ENCODE data around the gene IPO5. TPM values are rescaled to one million over a fixed set of nuclear protein-coding genes. Genes with fewer than 3 reads are reported as not detected.

The IPO5 gene
- polyA plus RNA-seq = 25.3 TPM

DNA sequence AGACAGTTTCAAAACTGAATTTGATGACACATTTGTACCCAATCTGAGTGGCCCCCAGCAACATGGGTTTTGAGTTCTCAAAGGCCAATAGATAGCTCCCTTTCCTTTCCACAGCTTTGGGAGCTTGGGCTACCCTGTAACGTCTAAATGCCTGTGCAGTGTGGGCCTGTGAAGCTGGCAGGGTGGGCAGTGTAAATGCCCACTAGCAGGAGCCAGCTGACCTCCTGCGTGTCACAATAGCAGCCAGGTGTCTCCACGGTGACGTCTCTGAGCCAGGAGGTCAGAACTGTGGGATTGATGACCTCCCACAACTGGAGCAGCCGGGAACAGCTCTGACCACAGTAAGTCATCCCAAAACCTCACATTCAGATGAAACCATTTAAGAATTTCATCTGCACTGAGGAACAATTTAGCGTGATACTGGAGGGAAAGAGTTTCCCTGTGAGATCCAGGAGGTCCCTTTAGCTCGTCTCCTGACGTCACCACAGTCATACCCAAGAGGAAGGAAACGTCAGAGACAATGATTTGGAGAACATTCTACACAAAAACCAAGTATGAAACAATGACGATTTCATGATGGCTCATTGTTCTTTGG, at the start of gene IPO5:
Gene IPO5, plus strand, starts transcription at position 300 of the 595 bp plus-strand sequence. CDS start 23,022 bp downstream, outside the sequence.
- H3K36me3 Mint-ChIP-seq = peaks cover 3% of the 10 kb centered on the region
- H3K27me3 Mint-ChIP-seq = peaks cover 6% of the 10 kb centered on the region
- H3K9me3 Mint-ChIP-seq = peaks cover 0 to 3% (median 1%) of the 10 kb centered on the region in 3 donors
- peaks cover 2 to 5% (median 4%) of the 10 kb centered on the region in 3 donors for H3K4me1 Mint-ChIP-seq
- no peak within 1 kb of the TSS for H3K27ac Mint-ChIP-seq
- H3K4me3 Mint-ChIP-seq = no peak within 1 kb of the TSS

DNA sequence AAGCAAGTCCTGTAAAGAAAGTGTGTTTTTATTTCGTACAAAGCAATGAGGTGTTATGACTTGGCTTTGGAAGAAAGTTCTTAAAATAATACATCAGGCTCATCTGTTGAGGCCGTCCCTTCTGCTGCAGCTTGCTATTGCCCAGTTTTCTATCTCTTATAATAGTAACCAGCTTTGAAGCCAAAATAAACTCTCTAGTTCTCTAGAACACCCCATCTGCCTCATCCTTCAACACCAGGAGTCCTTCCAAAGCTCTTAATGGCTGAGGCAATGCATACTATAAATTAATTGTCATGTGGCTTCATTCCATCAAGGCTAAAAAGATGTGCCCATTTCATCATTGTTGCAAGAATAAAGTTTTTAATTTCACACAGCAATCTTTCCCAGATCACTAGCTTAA, 49.4 kb upstream of the IPO5 start:
- Mint-ChIP-seq H3K27me3 (peaks cover 2% of the 10 kb centered on the region), H3K4me1 (no peaks in the 10 kb centered on the region), H3K36me3 (peaks cover 2% of the 10 kb centered on the region), H3K9me3 (peaks cover 0 to 5% (median 2%) of the 10 kb centered on the region in 3 donors), H3K4me3 (no peak overlapping the region), H3K27ac (no peak overlapping the region)

DNA sequence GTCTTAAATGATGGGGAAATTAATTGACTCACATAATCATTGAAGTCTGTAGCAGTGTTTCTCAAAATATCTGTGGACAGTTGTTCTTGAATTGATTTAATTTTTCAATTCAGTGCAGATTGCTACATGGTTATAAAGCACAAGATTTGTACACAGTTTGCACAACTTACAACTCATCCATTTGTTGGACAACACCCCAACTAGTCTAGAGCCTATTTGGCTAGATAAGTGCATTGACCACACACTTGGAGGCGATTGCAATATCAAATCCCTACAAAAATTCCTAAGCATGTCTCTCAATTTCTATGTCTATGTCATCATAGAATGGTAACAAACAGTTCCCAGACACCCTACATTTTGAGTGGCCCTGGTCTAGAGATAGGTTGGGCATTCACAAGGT, 48.0 kb upstream of the IPO5 start:
- Mint-ChIP-seq H3K9me3 (peaks cover 0 to 5% (median 2%) of the 10 kb centered on the region in 3 donors), H3K27me3 (no peaks in the 10 kb centered on the region), H3K27ac (no peak overlapping the region), H3K4me3 (no peak overlapping the region), H3K36me3 (peaks cover 2% of the 10 kb centered on the region), H3K4me1 (no peaks in the 10 kb centered on the region)

DNA sequence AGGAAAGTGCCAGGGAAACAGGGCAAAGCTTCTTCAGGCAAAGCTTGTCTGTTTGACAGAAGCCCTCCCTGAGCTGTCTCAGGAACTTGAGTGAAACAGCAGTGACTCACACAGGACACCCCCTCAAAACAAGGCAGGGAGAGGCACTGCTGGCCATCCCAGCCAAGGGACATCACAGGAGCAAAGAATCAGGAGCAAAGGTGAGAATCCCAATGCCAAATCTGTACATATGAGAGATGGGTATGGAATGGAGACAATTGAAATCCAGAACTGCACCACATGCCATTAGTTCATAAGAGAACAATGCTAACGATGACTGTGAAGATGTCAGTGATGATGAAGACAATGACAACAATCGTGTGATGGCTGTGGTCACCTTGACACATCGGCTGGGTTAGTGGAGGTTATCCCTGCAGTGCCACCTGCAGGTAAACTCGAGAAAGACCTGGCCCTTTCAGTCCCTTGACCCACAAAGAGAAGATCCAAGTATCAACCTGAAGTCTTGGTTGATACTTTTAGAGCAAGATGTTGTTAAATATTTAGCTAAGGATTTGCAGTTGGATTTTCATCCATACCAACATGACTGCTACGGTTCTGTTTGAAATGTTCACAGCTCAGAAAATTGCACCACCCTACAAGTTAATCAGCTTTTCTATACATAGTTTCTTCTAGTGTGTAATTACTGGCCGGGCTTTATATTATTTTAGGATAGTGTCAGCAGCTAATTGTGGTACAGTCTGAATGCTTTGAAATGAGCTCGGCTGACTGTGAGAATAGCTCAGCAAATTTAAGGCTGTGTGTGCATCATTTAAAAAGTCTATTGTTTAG, 42.0 kb upstream of the IPO5 start:
- peaks cover 0 to 4% (median 0%) of the 10 kb centered on the region in 3 donors for H3K4me1 Mint-ChIP-seq
- peaks cover 4% of the 10 kb centered on the region for H3K27me3 Mint-ChIP-seq
- no peak overlapping the region for H3K4me3 Mint-ChIP-seq
- peaks cover 8 to 29% (median 15%) of the 10 kb centered on the region in 3 donors for H3K9me3 Mint-ChIP-seq
- no peaks in the 10 kb centered on the region for H3K36me3 Mint-ChIP-seq
- no peak overlapping the region for H3K27ac Mint-ChIP-seq

DNA sequence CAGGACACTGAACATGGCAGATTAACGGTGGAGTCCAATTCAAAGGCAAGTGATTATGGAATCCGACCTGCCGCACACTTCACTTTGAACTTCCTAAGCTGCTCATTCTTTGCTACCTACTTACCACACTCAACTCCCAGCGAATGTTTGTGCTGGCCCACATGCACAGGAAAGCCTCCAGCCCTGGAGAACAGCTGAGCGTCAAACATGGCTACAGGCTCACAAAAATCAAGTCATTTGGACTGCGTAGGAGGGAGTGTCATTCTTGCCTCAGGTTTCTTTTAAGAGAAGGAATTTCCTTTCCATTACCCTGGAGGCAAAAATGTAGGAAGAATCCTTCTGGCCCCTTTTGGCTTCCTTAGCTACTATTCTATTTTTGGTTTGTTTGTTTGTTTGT, 41.3 kb upstream of the IPO5 start:
- no peaks in the 10 kb centered on the region for H3K36me3 Mint-ChIP-seq
- peaks cover 0 to 4% (median 0%) of the 10 kb centered on the region in 3 donors for H3K4me1 Mint-ChIP-seq

DNA sequence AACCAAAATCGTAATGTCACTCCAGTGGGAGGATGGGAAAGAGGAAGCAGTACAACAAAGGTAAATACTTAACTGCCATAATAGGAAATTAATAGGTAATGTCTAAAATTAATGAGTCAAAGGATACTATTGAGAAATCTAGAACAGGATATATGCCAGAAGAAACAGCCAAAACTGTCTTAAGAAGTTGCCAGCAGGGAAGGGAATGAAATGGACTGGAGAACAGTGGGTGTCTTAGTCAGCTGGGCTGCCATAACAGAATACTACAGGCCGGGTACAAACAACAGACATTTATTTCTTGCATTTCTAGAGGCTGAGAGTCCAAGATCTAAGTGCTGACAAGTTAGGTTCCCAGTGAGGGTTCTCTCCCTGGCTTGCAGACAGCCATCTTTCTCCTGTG, 40.3 kb upstream of the IPO5 start:
- Mint-ChIP-seq H3K27ac (no peak overlapping the region), H3K4me3 (no peak overlapping the region), H3K27me3 (peaks cover 4% of the 10 kb centered on the region), H3K36me3 (no peaks in the 10 kb centered on the region), H3K4me1 (peaks cover 0 to 4% (median 0%) of the 10 kb centered on the region in 3 donors), H3K9me3 (peaks cover 8 to 29% (median 17%) of the 10 kb centered on the region in 3 donors)

More for the DNA sequence above, 41.3 kb upstream of the IPO5 start:
- peaks cover 8 to 29% (median 17%) of the 10 kb centered on the region in 3 donors for H3K9me3 Mint-ChIP-seq
- peaks cover 4% of the 10 kb centered on the region for H3K27me3 Mint-ChIP-seq
- no peak overlapping the region for H3K27ac Mint-ChIP-seq
- H3K4me3 Mint-ChIP-seq = no peak overlapping the region

DNA sequence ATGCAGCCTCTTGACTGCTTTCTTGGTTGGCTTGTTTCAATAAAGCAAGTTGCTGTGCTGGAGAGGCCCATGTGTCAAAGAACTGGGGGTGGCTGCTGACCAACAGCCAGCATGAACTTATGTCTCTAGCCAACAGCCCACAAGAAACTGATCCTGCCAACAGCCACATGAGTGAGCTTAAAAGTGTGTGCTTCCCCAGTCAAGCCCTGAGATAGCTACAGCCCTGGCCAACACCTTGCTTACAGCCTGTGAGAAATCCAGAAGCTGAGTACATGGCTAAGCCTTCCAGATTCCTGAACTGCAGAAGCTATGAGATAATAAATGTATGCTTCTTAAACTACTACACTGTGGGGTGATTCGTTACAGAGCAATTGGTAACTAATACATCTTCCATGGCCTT, 38.9 kb upstream of the IPO5 start:
- Mint-ChIP-seq H3K4me3 (no peak overlapping the region), H3K9me3 (peaks cover 8 to 29% (median 17%) of the 10 kb centered on the region in 3 donors), H3K36me3 (no peaks in the 10 kb centered on the region), H3K4me1 (peaks cover 0 to 4% (median 3%) of the 10 kb centered on the region in 3 donors), H3K27ac (no peak overlapping the region), H3K27me3 (peaks cover 4% of the 10 kb centered on the region)

DNA sequence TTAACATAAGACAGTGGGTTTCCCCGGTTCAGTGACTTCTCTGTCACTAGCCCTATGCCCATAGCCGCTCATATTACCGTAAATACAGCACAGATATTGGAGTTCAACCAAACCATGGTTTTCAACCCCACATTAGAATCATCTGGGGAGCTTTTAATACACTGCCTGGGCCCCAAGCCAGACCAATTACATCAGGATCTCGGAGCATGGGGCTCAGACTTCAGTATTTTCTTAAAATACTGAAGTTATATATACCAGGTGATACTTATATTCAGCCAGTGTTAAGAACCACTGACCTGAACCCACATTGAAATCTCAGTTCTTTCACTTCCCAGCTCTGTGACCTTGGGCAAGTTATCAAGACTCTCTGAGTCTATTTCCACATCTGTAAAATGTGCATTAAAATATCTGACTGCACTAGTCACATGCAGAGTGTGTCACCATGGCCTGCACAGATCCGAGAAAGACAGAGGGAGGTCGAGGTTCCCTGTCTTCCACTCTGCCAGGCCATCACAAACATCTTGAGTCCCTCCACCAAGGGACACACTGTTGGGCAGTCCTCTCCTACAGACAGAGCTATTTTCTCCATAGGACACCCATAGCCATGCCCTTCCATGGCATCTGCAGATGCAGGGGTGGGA, 32.2 kb upstream of the IPO5 start:
- no peak overlapping the region for H3K4me3 Mint-ChIP-seq
- H3K4me1 Mint-ChIP-seq = peaks cover 0 to 3% (median 0%) of the 10 kb centered on the region in 3 donors
- H3K27ac Mint-ChIP-seq = no peak overlapping the region
- peaks cover 6% of the 10 kb centered on the region for H3K27me3 Mint-ChIP-seq
- H3K36me3 Mint-ChIP-seq = no peaks in the 10 kb centered on the region
- H3K9me3 Mint-ChIP-seq = peaks cover 2 to 3% (median 2%) of the 10 kb centered on the region in 3 donors

DNA sequence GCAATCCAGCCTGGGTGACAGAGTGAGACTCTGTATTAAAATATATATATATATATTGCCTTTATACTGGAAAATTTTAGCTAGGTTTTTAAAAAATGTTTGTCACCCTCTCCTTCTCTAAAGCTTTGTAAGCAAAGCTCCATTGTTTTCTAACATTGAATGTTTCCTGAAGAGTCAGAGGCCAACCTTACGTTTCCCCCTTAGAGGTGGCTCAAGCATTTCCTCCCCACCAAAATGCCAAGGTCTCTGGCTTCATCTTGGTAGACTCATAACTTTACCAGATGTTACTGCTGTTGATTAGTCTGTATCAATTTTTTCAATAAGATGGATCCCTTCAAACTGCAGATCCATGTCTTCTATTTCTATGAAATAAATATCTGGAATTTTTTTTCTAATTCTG, 25.2 kb upstream of the IPO5 start:
- no peaks in the 10 kb centered on the region for H3K36me3 Mint-ChIP-seq
- H3K4me1 Mint-ChIP-seq = no peaks in the 10 kb centered on the region
- H3K27ac Mint-ChIP-seq = no peak overlapping the region
- no peaks in the 10 kb centered on the region for H3K27me3 Mint-ChIP-seq
- no peak overlapping the region for H3K4me3 Mint-ChIP-seq
- H3K9me3 Mint-ChIP-seq = no peaks in the 10 kb centered on the region

DNA sequence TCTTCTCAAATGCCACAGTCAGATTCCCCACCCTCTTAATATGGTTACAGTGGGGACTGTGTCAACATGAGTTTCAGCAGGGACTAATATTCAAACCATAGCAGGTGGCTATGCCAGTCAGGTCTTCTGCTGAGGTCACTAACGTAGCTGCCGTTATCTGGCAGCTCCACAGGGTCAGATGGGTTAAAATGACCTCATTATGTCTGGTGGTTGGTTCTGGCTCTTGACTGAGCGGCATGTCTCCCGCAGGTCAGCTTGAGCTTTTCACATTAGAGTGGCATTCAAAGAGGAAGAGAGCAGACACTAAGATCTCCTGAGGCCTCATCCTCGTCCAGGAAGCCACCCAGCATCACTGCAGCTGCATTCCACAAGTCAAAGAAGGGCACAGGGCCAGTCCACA, 21.4 kb upstream of the IPO5 start:
- Mint-ChIP-seq H3K9me3 (no peaks in the 10 kb centered on the region), H3K36me3 (no peaks in the 10 kb centered on the region), H3K27ac (no peak overlapping the region), H3K27me3 (peaks cover 4% of the 10 kb centered on the region), H3K4me3 (no peak overlapping the region), H3K4me1 (no peaks in the 10 kb centered on the region)

DNA sequence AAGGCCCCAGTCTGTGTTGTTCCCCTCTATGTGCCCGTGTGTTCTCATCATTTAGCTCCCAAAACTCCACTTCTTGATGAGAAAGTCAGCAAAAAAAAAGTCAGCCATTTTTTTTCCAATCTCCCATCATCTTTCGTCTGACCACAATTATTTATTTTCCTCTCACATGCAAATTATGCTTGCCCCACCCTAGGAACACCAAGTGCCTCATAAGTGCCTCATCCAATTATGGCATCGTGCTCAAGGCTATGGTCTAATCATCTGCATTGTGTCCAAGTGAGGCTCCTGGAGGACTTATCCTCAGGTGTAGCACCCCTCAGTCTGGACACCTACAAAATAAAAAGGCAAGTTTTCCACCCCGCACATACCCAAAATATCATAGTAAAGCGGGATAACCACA, 20.8 kb upstream of the IPO5 start:
- H3K27me3 Mint-ChIP-seq = peaks cover 4% of the 10 kb centered on the region
- H3K36me3 Mint-ChIP-seq = no peaks in the 10 kb centered on the region
- no peaks in the 10 kb centered on the region for H3K9me3 Mint-ChIP-seq
- no peaks in the 10 kb centered on the region for H3K4me1 Mint-ChIP-seq
- no peak overlapping the region for H3K4me3 Mint-ChIP-seq
- H3K27ac Mint-ChIP-seq = no peak overlapping the region

DNA sequence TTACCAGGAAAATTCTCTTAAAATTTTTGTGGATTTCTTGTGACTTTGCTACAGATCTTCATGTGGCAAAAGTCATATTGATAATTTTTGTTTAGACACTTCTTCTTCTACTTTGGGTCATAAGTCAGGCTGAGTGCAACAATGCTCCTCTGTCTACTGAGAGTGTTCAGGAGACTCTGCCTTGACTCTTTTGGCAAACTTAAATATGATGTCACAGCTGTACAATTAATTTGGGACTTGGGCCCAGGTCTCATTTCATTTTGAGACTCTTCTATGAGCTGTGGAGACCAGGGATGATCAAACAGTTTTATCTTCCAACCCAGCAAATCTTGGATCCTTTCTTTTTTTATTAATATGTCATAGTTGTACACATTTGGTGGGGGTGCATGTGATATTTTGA, 19.7 kb upstream of the IPO5 start:
- no peaks in the 10 kb centered on the region for H3K4me1 Mint-ChIP-seq
- H3K36me3 Mint-ChIP-seq = no peaks in the 10 kb centered on the region
- no peak overlapping the region for H3K27ac Mint-ChIP-seq
- peaks cover 11% of the 10 kb centered on the region for H3K27me3 Mint-ChIP-seq
- H3K4me3 Mint-ChIP-seq = no peak overlapping the region
- peaks cover 0 to 2% (median 0%) of the 10 kb centered on the region in 3 donors for H3K9me3 Mint-ChIP-seq

DNA sequence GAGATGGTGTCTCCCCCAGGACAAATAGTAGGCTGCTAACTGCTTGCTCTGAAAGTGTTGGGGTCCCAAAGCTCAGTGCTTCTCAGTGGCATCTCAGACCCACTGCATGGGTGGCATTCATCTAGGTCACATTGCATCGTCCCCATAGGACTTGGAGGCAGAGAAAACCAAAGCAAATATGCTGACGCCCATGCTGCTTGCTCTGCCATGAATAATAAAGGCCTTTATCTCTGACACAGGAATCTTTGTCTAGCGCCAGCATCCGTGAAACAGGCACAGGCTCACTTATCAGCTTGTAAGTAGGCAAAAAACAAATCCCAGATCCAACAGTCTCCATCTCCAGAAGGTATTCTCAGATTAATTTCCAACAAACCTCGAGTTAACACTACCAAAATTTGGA, 18.9 kb upstream of the IPO5 start:
- Mint-ChIP-seq H3K36me3 (no peaks in the 10 kb centered on the region), H3K4me1 (no peaks in the 10 kb centered on the region), H3K27me3 (peaks cover 11% of the 10 kb centered on the region), H3K27ac (no peak overlapping the region), H3K9me3 (peaks cover 0 to 2% (median 0%) of the 10 kb centered on the region in 3 donors), H3K4me3 (no peak overlapping the region)

DNA sequence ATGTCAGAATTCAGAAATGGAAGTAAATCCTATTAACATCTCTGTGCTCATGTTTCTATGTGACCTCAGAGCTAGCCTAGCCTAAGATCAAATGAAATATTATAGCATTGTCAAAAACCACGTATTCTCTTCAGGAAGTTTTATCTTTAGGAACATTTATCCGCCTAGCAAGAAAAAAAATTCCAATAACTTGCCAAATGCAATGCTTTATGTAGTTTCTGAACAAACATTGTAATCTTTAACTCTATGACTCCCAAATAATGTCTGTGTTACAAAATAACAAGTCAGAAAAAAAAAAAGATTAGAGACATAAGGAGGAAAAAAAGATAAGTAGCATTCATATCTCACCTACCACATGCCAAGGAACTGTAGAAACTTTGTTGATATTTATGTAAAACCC, 18.4 kb upstream of the IPO5 start:
- H3K9me3 Mint-ChIP-seq = peaks cover 0 to 2% (median 0%) of the 10 kb centered on the region in 3 donors
- peaks cover 3% of the 10 kb centered on the region for H3K36me3 Mint-ChIP-seq
- no peaks in the 10 kb centered on the region for H3K4me1 Mint-ChIP-seq
- no peak overlapping the region for H3K4me3 Mint-ChIP-seq
- H3K27me3 Mint-ChIP-seq = peaks cover 12% of the 10 kb centered on the region
- H3K27ac Mint-ChIP-seq = no peak overlapping the region

DNA sequence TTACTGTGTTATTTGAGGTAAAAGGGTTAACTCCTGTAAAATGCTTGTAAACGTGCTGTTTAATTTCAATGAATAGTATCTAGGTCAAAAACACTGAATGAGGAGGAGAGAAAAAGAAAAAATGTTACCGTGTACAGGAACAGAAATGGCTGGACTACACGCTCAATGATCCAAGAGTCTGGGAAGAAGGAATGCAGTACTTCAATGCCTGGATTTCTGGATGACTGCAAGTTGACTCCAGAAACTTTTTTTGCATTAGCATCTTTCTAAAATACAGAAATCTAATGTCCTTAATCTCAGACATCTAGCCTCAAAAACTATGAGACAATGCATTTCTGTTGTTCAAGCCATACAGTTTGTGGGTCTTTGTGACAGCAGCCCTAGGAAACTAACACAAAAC, 17.4 kb upstream of the IPO5 start:
- H3K27me3 Mint-ChIP-seq = peaks cover 16% of the 10 kb centered on the region
- H3K36me3 Mint-ChIP-seq = peaks cover 3% of the 10 kb centered on the region
- no peaks in the 10 kb centered on the region for H3K4me1 Mint-ChIP-seq
- peaks cover 0 to 2% (median 0%) of the 10 kb centered on the region in 3 donors for H3K9me3 Mint-ChIP-seq
- no peak overlapping the region for H3K27ac Mint-ChIP-seq
- H3K4me3 Mint-ChIP-seq = no peak overlapping the region

Data from IgD-negative memory B cell (primary cell).